HEK293 (cell line): Measurements from ENCODE around the gene NHP2.

ENCODE experiments used
- BCL11B ChIP-seq: fragments of 450-650 bp; formaldehyde crosslinking; IDR thresholded peaks from 2 replicates; pipeline ENCODE4 v1.5.1; 2016; ENCODE audit warnings: low read depth, missing biosample characterization, missing genetic modification characterization
- PRDM1 ChIP-seq: fragments of 450-650 bp; formaldehyde crosslinking; IDR thresholded peaks from 2 replicates; pipeline ENCODE4; 2016; ENCODE audit warnings: missing biosample characterization, missing genetic modification characterization
- ZBTB21 ChIP-seq: fragments of 450-650 bp; formaldehyde crosslinking; IDR thresholded peaks from 2 replicates; pipeline ENCODE4 v1.5.1; 2017; ENCODE audit warnings: missing biosample characterization, missing genetic modification characterization
- ZBTB8A ChIP-seq: fragments of 450-650 bp; formaldehyde crosslinking; IDR thresholded peaks from 2 replicates; pipeline ENCODE4 v1.5.1; 2016; ENCODE audit warnings: missing biosample characterization, missing genetic modification characterization
- ZNF112 ChIP-seq: fragments of 450-650 bp; formaldehyde crosslinking; IDR thresholded peaks from 2 replicates; pipeline ENCODE4 v1.5.0; 2017; ENCODE audit warnings: missing biosample characterization, missing genetic modification characterization
- ZNF114 ChIP-seq: fragments of 450-650 bp; formaldehyde crosslinking; IDR thresholded peaks from 2 replicates; pipeline ENCODE4 v1.5.0; 2017; ENCODE audit warnings: missing biosample characterization, missing genetic modification characterization
- ZNF223 ChIP-seq: fragments of 450-650 bp; formaldehyde crosslinking; IDR thresholded peaks from 2 replicates; pipeline ENCODE4 v1.5.1; 2016; ENCODE audit warnings: missing biosample characterization, missing genetic modification characterization
- ZNF324 ChIP-seq: fragments of 450-650 bp; formaldehyde crosslinking; IDR thresholded peaks from 2 replicates; pipeline ENCODE4 v1.5.1; 2016; ENCODE audit warnings: missing biosample characterization, missing genetic modification characterization
- ZNF335 ChIP-seq: fragments of 450-650 bp; formaldehyde crosslinking; conservative IDR thresholded peaks from 2 replicates; pipeline ENCODE4 v1.5.1; 2016; ENCODE audit warnings: missing biosample characterization, missing genetic modification characterization
- ZNF561 ChIP-seq: fragments of 450-650 bp; IDR thresholded peaks from 2 replicates; pipeline ENCODE4 v1.5.1; 2018; ENCODE audit warnings: missing biosample characterization, missing genetic modification characterization, borderline replicate concordance
- ZNF571 ChIP-seq: fragments of 450-650 bp; formaldehyde crosslinking; IDR thresholded peaks from 2 replicates; pipeline ENCODE4 v1.5.0; 2017; ENCODE audit warnings: missing biosample characterization, missing genetic modification characterization
- TF ChIP-seq, protein P1 (sequence below): fragments of 450-650 bp; formaldehyde crosslinking; IDR thresholded peaks from 2 replicates; pipeline ENCODE4 v1.5.1; 2016; ENCODE audit warnings: missing biosample characterization, missing genetic modification characterization
- TF ChIP-seq, protein P2 (sequence below): sonication (generic); formaldehyde crosslinking; IDR thresholded peaks from 2 replicates; pipeline ENCODE4 v1.8.1; 2022; ENCODE audit warnings: mild to moderate bottlenecking, moderate library complexity, missing genetic modification reagents
- TF ChIP-seq, protein P3 (sequence below): fragments of 450-650 bp; formaldehyde crosslinking; optimal IDR thresholded peaks from 2 replicates; pipeline ENCODE3; 2016; ENCODE audit warnings: missing biosample characterization, mild to moderate bottlenecking, missing genetic modification characterization
- TF ChIP-seq, protein P4 (sequence below): fragments of 450-650 bp; formaldehyde crosslinking; conservative IDR thresholded peaks from 2 replicates; pipeline ENCODE4 v1.5.1; 2016; ENCODE audit warnings: low read depth, missing biosample characterization, missing genetic modification characterization
- TF ChIP-seq, protein P5 (sequence below): fragments of 450-650 bp; formaldehyde crosslinking; IDR thresholded peaks from 2 replicates; pipeline ENCODE4 v1.5.1; 2016; ENCODE audit warnings: missing biosample characterization, missing genetic modification characterization
- TF ChIP-seq, protein P6 (sequence below): fragments of 450-650 bp; formaldehyde crosslinking; IDR thresholded peaks from 2 replicates; pipeline ENCODE4 v1.5.1; 2016; ENCODE audit warnings: missing biosample characterization, missing genetic modification characterization
- TF ChIP-seq, protein P7 (sequence below): fragments of 450-650 bp; formaldehyde crosslinking; IDR thresholded peaks from 2 replicates; pipeline ENCODE4 v1.5.1; 2016; ENCODE audit warnings: missing biosample characterization, missing genetic modification characterization, borderline replicate concordance

The NHP2 gene

DNA sequence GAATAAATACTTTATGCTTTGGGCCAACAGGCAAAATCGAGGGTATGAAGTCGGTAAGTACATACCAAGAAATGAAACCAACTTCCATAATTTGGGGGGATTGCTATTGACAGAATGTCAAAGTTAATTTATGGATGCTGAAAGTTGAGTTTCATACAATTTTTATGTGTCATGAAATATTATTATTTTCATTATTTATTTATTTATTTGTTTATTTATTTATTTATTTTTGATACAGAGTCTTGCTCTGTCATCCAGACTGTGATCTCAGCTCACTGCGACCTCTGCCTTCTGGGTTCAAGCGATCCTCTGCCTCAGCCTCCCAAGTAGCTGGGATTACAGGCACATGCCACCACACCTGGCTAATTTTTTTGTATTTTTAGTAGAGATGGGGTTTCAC lies 38.0 kb upstream of the NHP2 start (continued):
- TF ChIP-seq, protein P1, sequence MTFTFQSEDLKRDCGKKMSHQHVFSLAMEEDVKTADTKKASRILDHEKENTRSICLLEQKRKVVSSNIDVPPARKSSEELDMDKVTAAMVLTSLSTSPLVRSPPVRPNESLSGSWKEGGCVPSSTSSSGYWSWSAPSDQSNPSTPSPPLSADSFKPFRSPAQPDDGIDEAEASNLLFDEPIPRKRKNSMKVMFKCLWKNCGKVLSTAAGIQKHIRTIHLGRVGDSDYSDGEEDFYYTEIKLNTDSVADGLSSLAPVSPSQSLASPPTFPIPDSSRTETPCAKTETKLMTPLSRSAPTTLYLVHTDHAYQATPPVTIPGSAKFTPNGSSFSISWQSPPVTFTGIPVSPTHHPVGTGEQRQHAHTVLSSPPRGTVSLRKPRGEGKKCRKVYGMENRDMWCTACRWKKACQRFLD (tag by site-specific recombination), result no peak
- no peak for TF ChIP-seq ZBTB21 (tag by site-specific recombination)
- no peak for TF ChIP-seq ZNF324 (tag by site-specific recombination)
- TF ChIP-seq ZNF223, result 0 out of 2 replicates have a peak, but pooled peaks have one; percentile 26
- TF ChIP-seq ZBTB8A (tag by site-specific recombination), result peak; percentile 61
- TF ChIP-seq, protein P2, sequence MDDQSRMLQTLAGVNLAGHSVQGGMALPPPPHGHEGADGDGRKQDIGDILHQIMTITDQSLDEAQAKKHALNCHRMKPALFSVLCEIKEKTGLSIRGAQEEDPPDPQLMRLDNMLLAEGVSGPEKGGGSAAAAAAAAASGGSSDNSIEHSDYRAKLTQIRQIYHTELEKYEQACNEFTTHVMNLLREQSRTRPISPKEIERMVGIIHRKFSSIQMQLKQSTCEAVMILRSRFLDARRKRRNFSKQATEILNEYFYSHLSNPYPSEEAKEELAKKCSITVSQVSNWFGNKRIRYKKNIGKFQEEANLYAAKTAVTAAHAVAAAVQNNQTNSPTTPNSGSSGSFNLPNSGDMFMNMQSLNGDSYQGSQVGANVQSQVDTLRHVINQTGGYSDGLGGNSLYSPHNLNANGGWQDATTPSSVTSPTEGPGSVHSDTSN (CRISPR knock-in tag), result no peak
- TF ChIP-seq ZNF335 (tag by site-specific recombination), result no peak
- TF ChIP-seq ZNF571 (tag by site-specific recombination), result no peak
- no peak for TF ChIP-seq ZNF112
- TF ChIP-seq, protein P3, sequence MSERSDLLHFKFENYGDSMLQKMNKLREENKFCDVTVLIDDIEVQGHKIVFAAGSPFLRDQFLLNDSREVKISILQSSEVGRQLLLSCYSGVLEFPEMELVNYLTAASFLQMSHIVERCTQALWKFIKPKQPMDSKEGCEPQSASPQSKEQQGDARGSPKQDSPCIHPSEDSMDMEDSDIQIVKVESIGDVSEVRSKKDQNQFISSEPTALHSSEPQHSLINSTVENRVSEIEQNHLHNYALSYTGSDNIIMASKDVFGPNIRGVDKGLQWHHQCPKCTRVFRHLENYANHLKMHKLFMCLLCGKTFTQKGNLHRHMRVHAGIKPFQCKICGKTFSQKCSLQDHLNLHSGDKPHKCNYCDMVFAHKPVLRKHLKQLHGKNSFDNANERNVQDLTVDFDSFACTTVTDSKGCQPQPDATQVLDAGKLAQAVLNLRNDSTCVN (tag by site-specific recombination), result no peak
- TF ChIP-seq BCL11B (tag by site-specific recombination), result no peak
- TF ChIP-seq, protein P4, sequence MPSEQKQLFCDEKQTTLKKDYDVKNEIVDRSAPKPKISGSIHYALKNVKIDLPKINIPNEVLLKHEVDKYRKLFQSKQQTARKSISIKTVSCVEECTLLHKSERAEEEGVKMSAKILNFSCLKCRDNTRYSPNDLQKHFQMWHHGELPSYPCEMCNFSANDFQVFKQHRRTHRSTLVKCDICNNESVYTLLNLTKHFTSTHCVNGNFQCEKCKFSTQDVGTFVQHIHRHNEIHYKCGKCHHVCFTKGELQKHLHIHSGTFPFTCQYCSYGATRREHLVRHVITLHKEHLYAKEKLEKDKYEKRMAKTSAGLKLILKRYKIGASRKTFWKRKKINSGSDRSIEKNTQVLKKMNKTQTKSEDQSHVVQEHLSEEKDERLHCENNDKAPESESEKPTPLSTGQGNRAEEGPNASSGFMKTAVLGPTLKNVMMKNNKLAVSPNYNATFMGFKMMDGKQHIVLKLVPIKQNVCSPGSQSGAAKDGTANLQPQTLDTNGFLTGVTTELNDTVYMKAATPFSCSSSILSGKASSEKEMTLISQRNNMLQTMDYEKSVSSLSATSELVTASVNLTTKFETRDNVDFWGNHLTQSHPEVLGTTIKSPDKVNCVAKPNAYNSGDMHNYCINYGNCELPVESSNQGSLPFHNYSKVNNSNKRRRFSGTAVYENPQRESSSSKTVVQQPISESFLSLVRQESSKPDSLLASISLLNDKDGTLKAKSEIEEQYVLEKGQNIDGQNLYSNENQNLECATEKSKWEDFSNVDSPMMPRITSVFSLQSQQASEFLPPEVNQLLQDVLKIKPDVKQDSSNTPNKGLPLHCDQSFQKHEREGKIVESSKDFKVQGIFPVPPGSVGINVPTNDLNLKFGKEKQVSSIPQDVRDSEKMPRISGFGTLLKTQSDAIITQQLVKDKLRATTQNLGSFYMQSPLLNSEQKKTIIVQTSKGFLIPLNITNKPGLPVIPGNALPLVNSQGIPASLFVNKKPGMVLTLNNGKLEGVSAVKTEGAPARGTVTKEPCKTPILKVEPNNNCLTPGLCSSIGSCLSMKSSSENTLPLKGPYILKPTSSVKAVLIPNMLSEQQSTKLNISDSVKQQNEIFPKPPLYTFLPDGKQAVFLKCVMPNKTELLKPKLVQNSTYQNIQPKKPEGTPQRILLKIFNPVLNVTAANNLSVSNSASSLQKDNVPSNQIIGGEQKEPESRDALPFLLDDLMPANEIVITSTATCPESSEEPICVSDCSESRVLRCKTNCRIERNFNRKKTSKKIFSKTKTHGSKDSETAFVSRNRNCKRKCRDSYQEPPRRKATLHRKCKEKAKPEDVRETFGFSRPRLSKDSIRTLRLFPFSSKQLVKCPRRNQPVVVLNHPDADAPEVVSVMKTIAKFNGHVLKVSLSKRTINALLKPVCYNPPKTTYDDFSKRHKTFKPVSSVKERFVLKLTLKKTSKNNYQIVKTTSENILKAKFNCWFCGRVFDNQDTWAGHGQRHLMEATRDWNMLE (tag by site-specific recombination), result peak; percentile 83
- no peak for TF ChIP-seq PRDM1 (tag by site-specific recombination)
- TF ChIP-seq, protein P5, sequence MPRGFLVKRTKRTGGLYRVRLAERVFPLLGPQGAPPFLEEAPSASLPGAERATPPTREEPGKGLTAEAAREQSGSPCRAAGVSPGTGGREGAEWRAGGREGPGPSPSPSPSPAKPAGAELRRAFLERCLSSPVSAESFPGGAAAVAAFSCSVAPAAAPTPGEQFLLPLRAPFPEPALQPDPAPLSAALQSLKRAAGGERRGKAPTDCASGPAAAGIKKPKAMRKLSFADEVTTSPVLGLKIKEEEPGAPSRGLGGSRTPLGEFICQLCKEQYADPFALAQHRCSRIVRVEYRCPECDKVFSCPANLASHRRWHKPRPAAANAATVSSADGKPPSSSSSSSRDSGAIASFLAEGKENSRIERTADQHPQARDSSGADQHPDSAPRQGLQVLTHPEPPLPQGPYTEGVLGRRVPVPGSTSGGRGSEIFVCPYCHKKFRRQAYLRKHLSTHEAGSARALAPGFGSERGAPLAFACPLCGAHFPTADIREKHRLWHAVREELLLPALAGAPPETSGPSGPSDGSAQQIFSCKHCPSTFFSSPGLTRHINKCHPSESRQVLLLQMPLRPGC (tag by site-specific recombination), result no peak
- TF ChIP-seq, protein P6, sequence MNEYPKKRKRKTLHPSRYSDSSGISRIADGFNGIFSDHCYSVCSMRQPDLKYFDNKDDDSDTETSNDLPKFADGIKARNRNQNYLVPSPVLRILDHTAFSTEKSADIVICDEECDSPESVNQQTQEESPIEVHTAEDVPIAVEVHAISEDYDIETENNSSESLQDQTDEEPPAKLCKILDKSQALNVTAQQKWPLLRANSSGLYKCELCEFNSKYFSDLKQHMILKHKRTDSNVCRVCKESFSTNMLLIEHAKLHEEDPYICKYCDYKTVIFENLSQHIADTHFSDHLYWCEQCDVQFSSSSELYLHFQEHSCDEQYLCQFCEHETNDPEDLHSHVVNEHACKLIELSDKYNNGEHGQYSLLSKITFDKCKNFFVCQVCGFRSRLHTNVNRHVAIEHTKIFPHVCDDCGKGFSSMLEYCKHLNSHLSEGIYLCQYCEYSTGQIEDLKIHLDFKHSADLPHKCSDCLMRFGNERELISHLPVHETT, result no peak
- no peak for TF ChIP-seq ZNF114 (tag by site-specific recombination)
- TF ChIP-seq ZNF561, result no peak
- TF ChIP-seq, protein P7, sequence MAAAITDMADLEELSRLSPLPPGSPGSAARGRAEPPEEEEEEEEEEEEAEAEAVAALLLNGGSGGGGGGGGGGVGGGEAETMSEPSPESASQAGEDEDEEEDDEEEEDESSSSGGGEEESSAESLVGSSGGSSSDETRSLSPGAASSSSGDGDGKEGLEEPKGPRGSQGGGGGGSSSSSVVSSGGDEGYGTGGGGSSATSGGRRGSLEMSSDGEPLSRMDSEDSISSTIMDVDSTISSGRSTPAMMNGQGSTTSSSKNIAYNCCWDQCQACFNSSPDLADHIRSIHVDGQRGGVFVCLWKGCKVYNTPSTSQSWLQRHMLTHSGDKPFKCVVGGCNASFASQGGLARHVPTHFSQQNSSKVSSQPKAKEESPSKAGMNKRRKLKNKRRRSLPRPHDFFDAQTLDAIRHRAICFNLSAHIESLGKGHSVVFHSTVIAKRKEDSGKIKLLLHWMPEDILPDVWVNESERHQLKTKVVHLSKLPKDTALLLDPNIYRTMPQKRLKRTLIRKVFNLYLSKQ (tag by site-specific recombination), result no peak
